Endothelial cell of umbilical vein (primary cell): ENCODE data around the gene ABR. TPM values are rescaled to one million over a fixed set of nuclear protein-coding genes. Genes with fewer than 3 reads are reported as not detected.

Experiments used
- BruUV-seq: library from RNA; stranded (reverse); fragments of 400-500 nt; replicated peaks from 2 replicates; lab custom pipeline; 2021; lab: Mats Ljungman, UMichigan
- CTCF ChIA-PET: fragments of 300-600, 350-600 bp; sonication (Branson Sonifier 250); formaldehyde crosslinking; loops from one replicate; lab custom pipeline; 2021; ENCODE audit warnings: antibody characterized with exemption, inconsistent platforms; lab: Charles Lee
- POLR2A ChIA-PET: fragments of 300-600, 350-600 bp; sonication (Branson Sonifier 250); formaldehyde crosslinking; loops from one replicate; lab custom pipeline; 2021; ENCODE audit warnings: antibody characterized with exemption, inconsistent platforms; lab: Charles Lee
- DNase-seq: peaks from one replicate; pipeline ENCODE4 v3.0.0-alpha.2; 2011; ENCODE audit warnings: low read depth, low spot score
- FAIRE-seq: peaks from 2 replicates; lab custom pipeline; 2011; peaks lifted over from hg19 to GRCh38; lab: Jason Lieb, UNC
- H2AFZ ChIP-seq: 2 replicates; pipeline ENCODE4 v1.6.0; 2012; ENCODE audit warnings: low read depth, low read length, control low read depth, inconsistent platforms
- H3K27ac ChIP-seq: 2 replicates; pipeline ENCODE4 v1.5.1; 2011; ENCODE audit warnings: low read depth, mild to moderate bottlenecking, control low read depth, low read length, moderate library complexity; ENCODE audit not compliant: insufficient read depth
- H3K27me3 ChIP-seq, 2 experiments: 2 replicates each; pipeline versions ENCODE4 v1.6.0 to v1.6.1; 2011; ENCODE audit warnings: low read length in 2 of 2, mixed read lengths in 1 of 2; ENCODE audit not compliant: control insufficient read depth in 2 of 2, insufficient read depth in 2 of 2
- H3K36me3 ChIP-seq, 2 experiments: 2 replicates in 1 of 2; 3 replicates in 1 of 2; pipeline ENCODE4 v1.5.1; 2011; ENCODE audit warnings: low read length in 2 of 2, mild to moderate bottlenecking in 1 of 2, moderate library complexity in 1 of 2; ENCODE audit not compliant: control insufficient read depth in 2 of 2, insufficient read depth in 2 of 2; ENCODE audit errors: extremely low read depth in 1 of 2
- H3K4me1 ChIP-seq: 3 replicates; pipeline ENCODE4 v1.5.1; 2011; ENCODE audit warnings: mild to moderate bottlenecking, low read length; ENCODE audit not compliant: control insufficient read depth, insufficient read depth; ENCODE audit errors: extremely low read depth
- H3K4me2 ChIP-seq: 2 replicates; pipeline ENCODE4 v1.6.1; 2011; ENCODE audit warnings: low read length, control low read depth, mixed read lengths; ENCODE audit not compliant: insufficient read depth
- H3K4me3 ChIP-seq, 3 experiments: fragments of 200-600 bp in 1 of 3; sonication (generic), shearing (Covaris generic) in 1 of 3; replicated peaks in 1 of 3; 2 replicates each; pipeline ENCODE4 v1.5.1; 2011 to 2016; ENCODE audit warnings: control low read depth in 3 of 3, low read length in 3 of 3, mild to moderate bottlenecking in 2 of 3, inconsistent platforms in 1 of 3, low read depth in 1 of 3, moderate library complexity in 1 of 3; ENCODE audit not compliant: insufficient read depth in 1 of 3
- H3K79me2 ChIP-seq: 2 replicates; pipeline ENCODE4 v1.6.0; 2012; ENCODE audit warnings: low read length, inconsistent platforms; ENCODE audit not compliant: control insufficient read depth, insufficient read depth
- H3K9ac ChIP-seq: replicated peaks from 2 replicates; pipeline ENCODE3; 2011; ENCODE audit warnings: low read length, control low read depth; ENCODE audit not compliant: insufficient read depth; ENCODE audit errors: extremely low read depth
- H3K9me1 ChIP-seq: replicated peaks from 3 replicates; pipeline ENCODE4 v1.6.0; 2011; ENCODE audit warnings: mild to moderate bottlenecking, low read length; ENCODE audit not compliant: control insufficient read depth, insufficient read depth; ENCODE audit errors: extremely low read depth
- H3K9me3 ChIP-seq: replicated peaks from 2 replicates; pipeline ENCODE4 v1.5.1; 2012; ENCODE audit warnings: low read length, inconsistent platforms; ENCODE audit not compliant: control insufficient read depth, insufficient read depth
- H4K20me1 ChIP-seq: replicated peaks from 2 replicates; pipeline ENCODE3; 2011; ENCODE audit warnings: mild to moderate bottlenecking, low read length; ENCODE audit not compliant: control insufficient read depth, insufficient read depth; ENCODE audit errors: extremely low read depth
- EZH2 ChIP-seq: IDR thresholded peaks from 2 replicates; pipeline ENCODE4 v1.6.1; 2012; ENCODE audit warnings: borderline replicate concordance, low read depth, mild to moderate bottlenecking, moderate library complexity, low read length, inconsistent platforms; ENCODE audit not compliant: severe bottlenecking
- GATA2 ChIP-seq: IDR thresholded peaks from 2 replicates; pipeline ENCODE4 v1.7.0; 2011; ENCODE audit warnings: low read depth, mild to moderate bottlenecking, moderate library complexity, mixed read lengths, low read length; ENCODE audit not compliant: insufficient read length, insufficient read depth
- MYC ChIP-seq: IDR thresholded peaks from one replicate; pipeline ENCODE4 v1.6.1; 2011; ENCODE audit warnings: mild to moderate bottlenecking, low read depth, low read length
- dilution Hi-C: fragments of 300-500 bp; cut with MboI; formaldehyde crosslinking; loops from one replicate; pipeline ENCODE4 v1.15.0; 2019; ENCODE audit warnings: low sequenced_read_pairs; ENCODE audit not compliant: extremely low pct_ligation_motif_present
- intact Hi-C: fragments of 100-400 bp; cut with micrococcal nuclease; formaldehyde crosslinking; loops from one replicate; pipeline ENCODE4 v1.10.0; 2022
- polyA plus RNA-seq, 4 experiments: library from polyadenylated mRNA; depleted of rRNA in 3 of 4; stranded (reverse) in 3 of 4; unstranded in 1 of 4; fragments of >200 nt; gene quantifications; 2 replicates each; pipeline versions ENCODE4 v1.2.1 to v1.2.3, GENCODE V29; 2011 to 2012; ENCODE audit warnings: missing spikeins in 1 of 4
- total RNA-seq: library from RNA; stranded (reverse); gene quantifications from 2 replicates; pipeline ENCODE4 v1.2.3, GENCODE V29; 2021
- TF ChIP-seq, protein P1 (sequence below): IDR thresholded peaks from 2 replicates; pipeline ENCODE4 v1.6.1; 2011; ENCODE audit not compliant: insufficient read depth, insufficient read length
- TF ChIP-seq, protein P2 (sequence below), 2 donors: IDR thresholded peaks; 1 replicate in 1 of 2; 2 replicates in 1 of 2; pipeline ENCODE4 v1.5.1; 2011; ENCODE audit warnings: low read length in 2 of 2, mild to moderate bottlenecking in 2 of 2, moderate library complexity in 2 of 2, control low read depth in 1 of 2, inconsistent platforms in 1 of 2, low read depth in 1 of 2; ENCODE audit not compliant: insufficient read depth in 1 of 2; ENCODE audit errors: extremely low read depth in 1 of 2

Gene ABR
- total and polyA plus RNA-seq, 2 donors (not counting 3 experiments of a cell fraction or from before 2014, with no cell fraction given) = 83.5 to 96.8 TPM

GRCh38 chr17:1226308-1226707 is 46.5 kb upstream of the ABR start:
- H3K4me2 ChIP-seq = no peak overlapping the region
- no TSS peak for BruUV-seq
- FAIRE-seq (no peak), DNase-seq (no peak)
- CTCF ChIA-PET = no interaction called here
- no peaks in the 10 kb centered on the region for H4K20me1 ChIP-seq
- no peaks in the 10 kb centered on the region for H3K4me1 ChIP-seq
- no peak overlapping the region for H2AFZ ChIP-seq
- no peaks in the 10 kb centered on the region for H3K36me3 ChIP-seq
- intact Hi-C loops = no loop called here
- dilution Hi-C loops = no loop called here
- no peaks in the 10 kb centered on the region for H3K79me2 ChIP-seq
- no peak overlapping the region for H3K27ac ChIP-seq
- H3K9ac ChIP-seq = no peak overlapping the region
- no peaks in the 10 kb centered on the region for H3K9me3 ChIP-seq
- H3K9me1 ChIP-seq = no peaks in the 10 kb centered on the region
- peaks cover 27 to 33% of the 10 kb centered on the region in 2 experiments for H3K27me3 ChIP-seq
- POLR2A ChIA-PET = no interaction called here
- H3K4me3 ChIP-seq = no peak overlapping the region
- TF ChIP-seq GATA2 (no peak), MYC (no peak), EZH2 (no peak)
- TF ChIP-seq, protein P1, sequence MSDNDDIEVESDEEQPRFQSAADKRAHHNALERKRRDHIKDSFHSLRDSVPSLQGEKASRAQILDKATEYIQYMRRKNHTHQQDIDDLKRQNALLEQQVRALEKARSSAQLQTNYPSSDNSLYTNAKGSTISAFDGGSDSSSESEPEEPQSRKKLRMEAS = no peak
- TF ChIP-seq, protein P2, sequence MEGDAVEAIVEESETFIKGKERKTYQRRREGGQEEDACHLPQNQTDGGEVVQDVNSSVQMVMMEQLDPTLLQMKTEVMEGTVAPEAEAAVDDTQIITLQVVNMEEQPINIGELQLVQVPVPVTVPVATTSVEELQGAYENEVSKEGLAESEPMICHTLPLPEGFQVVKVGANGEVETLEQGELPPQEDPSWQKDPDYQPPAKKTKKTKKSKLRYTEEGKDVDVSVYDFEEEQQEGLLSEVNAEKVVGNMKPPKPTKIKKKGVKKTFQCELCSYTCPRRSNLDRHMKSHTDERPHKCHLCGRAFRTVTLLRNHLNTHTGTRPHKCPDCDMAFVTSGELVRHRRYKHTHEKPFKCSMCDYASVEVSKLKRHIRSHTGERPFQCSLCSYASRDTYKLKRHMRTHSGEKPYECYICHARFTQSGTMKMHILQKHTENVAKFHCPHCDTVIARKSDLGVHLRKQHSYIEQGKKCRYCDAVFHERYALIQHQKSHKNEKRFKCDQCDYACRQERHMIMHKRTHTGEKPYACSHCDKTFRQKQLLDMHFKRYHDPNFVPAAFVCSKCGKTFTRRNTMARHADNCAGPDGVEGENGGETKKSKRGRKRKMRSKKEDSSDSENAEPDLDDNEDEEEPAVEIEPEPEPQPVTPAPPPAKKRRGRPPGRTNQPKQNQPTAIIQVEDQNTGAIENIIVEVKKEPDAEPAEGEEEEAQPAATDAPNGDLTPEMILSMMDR (IDR thresholded peaks at IDR 0.05; ENCODE audit: extremely low read depth in 1 of 2, insufficient read depth in 1 of 2, low read depth in 1 of 2, low read length in 2 of 2) = no peak

- Histone ChIP-seq H3K79me2 (no peaks in the 10 kb centered on the region), H4K20me1 (no peaks in the 10 kb centered on the region), H3K4me1 (no peaks in the 10 kb centered on the region), H3K9ac (no peak overlapping the region), H3K9me3 (no peaks in the 10 kb centered on the region), H2AFZ (no peak overlapping the region), H3K4me3 (no peak overlapping the region), H3K27ac (no peak overlapping the region), H3K27me3 (peaks cover 19 to 23% of the 10 kb centered on the region in 2 experiments), H3K9me1 (no peaks in the 10 kb centered on the region), H3K4me2 (no peak overlapping the region), H3K36me3 (no peaks in the 10 kb centered on the region)
- intact Hi-C loops (no loop called here), dilution Hi-C loops (no loop called here)
- FAIRE-seq = no peak
- POLR2A ChIA-PET = no interaction called here
- CTCF ChIA-PET = no interaction called here
- BruUV-seq = no TSS peak
- no peak for DNase-seq
- TF ChIP-seq, protein P1 = no peak
Observed at GRCh38 chr17:1224330-1224729, 44.5 kb upstream of the ABR start.
